PC-3 (cell line): Measurements from ENCODE around the gene DSG3. TPM values are rescaled to one million over a fixed set of nuclear protein-coding genes. Genes with fewer than 3 reads are reported as not detected.
A peak's percentile ranks its signal among the peaks of the same experiment; 100 is the strongest.

Experiments
- ATAC-seq: fragments of 200-7000 bp; cut with Tn5 transposase; 2 replicates; pipeline ENCODE4 v1.9.1; 2020; ENCODE audit warnings: mild to moderate bottlenecking, moderate library complexity
- BruUV-seq: library from RNA; stranded (reverse); fragments of 400-500 nt; replicated peaks from 2 replicates; lab custom pipeline; 2021; lab: Mats Ljungman, UMichigan
- CTCF ChIA-PET: fragments of 300-600 bp; sonication (Branson Sonifier 250); formaldehyde crosslinking; loops from one replicate; lab custom pipeline; 2022; ENCODE audit warnings: antibody characterized with exemption; lab: Charles Lee
- POLR2A ChIA-PET: fragments of 300-600 bp; sonication (Branson Sonifier 250); formaldehyde crosslinking; loops from one replicate; lab custom pipeline; 2022; ENCODE audit warnings: antibody characterized with exemption; ENCODE audit not compliant: unreplicated experiment; lab: Charles Lee
- DNase-seq: peaks from one replicate; pipeline ENCODE4 v3.0.0-alpha.2; 2015
- H2AFZ ChIP-seq: fragments of 300-600 bp; sonication (generic); 2 replicates; pipeline ENCODE4 v1.6.0; 2016; ENCODE audit warnings: antibody characterized with exemption, low read length
- H3F3A ChIP-seq: fragments of 300-600 bp; sonication (generic); one replicate; pipeline ENCODE4 v1.6.0; 2017; ENCODE audit warnings: antibody characterized with exemption, low read length, control low read depth, mild to moderate bottlenecking; ENCODE audit not compliant: unreplicated experiment
- H3K27ac ChIP-seq: fragments of 300-600 bp; sonication (generic); 2 replicates; pipeline ENCODE4 v1.5.1; 2016; ENCODE audit warnings: mild to moderate bottlenecking, low read length
- H3K27me3 ChIP-seq: fragments of 300-600 bp; sonication (generic); 2 replicates; pipeline ENCODE4 v1.6.1; 2016; ENCODE audit warnings: low read length, mixed read lengths
- H3K36me3 ChIP-seq: fragments of 300-600 bp; sonication (generic); 2 replicates; pipeline ENCODE4 v1.6.1; 2016; ENCODE audit warnings: low read depth, mixed run types, low read length, mixed read lengths
- H3K4me1 ChIP-seq: fragments of 300-600 bp; sonication (generic); 2 replicates; pipeline ENCODE4 v1.5.1; 2016; ENCODE audit warnings: low read length; ENCODE audit not compliant: insufficient read depth
- H3K4me2 ChIP-seq: fragments of 300-600 bp; sonication (generic); 2 replicates; pipeline ENCODE4 v1.6.0; 2016; ENCODE audit warnings: low read length
- H3K4me3 ChIP-seq: fragments of 300-600 bp; sonication (generic); 2 replicates; pipeline ENCODE4 v1.5.1; 2016; ENCODE audit warnings: mild to moderate bottlenecking, low read length, mixed read lengths
- H3K79me2 ChIP-seq: fragments of 300-600 bp; sonication (generic); 2 replicates; pipeline ENCODE4 v1.6.1; 2017; ENCODE audit warnings: low read length, mixed read lengths
- H3K9ac ChIP-seq: fragments of 300-600 bp; sonication (generic); 2 replicates; pipeline ENCODE4 v1.6.0; 2016; ENCODE audit warnings: mild to moderate bottlenecking, low read length
- H3K9me2 ChIP-seq: fragments of 300-600 bp; sonication (generic); replicated peaks from 2 replicates; pipeline ENCODE4 v1.6.1; 2016; ENCODE audit warnings: mixed run types, low read length, mixed read lengths
- H3K9me3 ChIP-seq: fragments of 300-600 bp; sonication (generic); 2 replicates; pipeline ENCODE4 v1.6.1; 2016; ENCODE audit warnings: low read length, mixed read lengths
- H4K20me1 ChIP-seq: fragments of 300-600 bp; sonication (generic); 2 replicates; pipeline ENCODE4 v1.6.1; 2016; ENCODE audit warnings: low read length, mixed read lengths
- CTCF ChIP-seq: fragments of 300-600 bp; sonication (generic); conservative IDR thresholded peaks from 2 replicates; pipeline ENCODE4 v1.5.1; 2017; ENCODE audit warnings: antibody characterized with exemption, low read depth, mild to moderate bottlenecking, low read length
- EZH2 ChIP-seq: fragments of 300-600 bp; sonication (generic); IDR thresholded peaks from one replicate; pipeline ENCODE4 v1.6.1; 2017; ENCODE audit warnings: antibody characterized with exemption, mild to moderate bottlenecking, low read length; ENCODE audit not compliant: unreplicated experiment
- EZH2phosphoT487 ChIP-seq: fragments of 300-600 bp; sonication (generic); IDR thresholded peaks from 2 replicates; pipeline ENCODE4 v1.6.1; 2018; ENCODE audit warnings: mild to moderate bottlenecking, antibody characterized with exemption, low read length, borderline replicate concordance
- intact Hi-C: fragments of 100-400 bp; cut with micrococcal nuclease; formaldehyde crosslinking; loops from 2 replicates; pipeline ENCODE4 v1.9.0; 2023
- total RNA-seq: library from RNA; depleted of rRNA; stranded (reverse); fragments of >200 nt; gene quantifications from 2 replicates; pipeline ENCODE4 v1.2.3, GENCODE V29; 2014

DSG3 gene
- total RNA-seq, 1 experiment from 2014 or later = not detected

- H3K9ac ChIP-seq = no peak overlapping the region
- no peak overlapping the region for H3K4me3 ChIP-seq
- no peaks in the 10 kb centered on the region for H3K9me3 ChIP-seq
- no peaks in the 10 kb centered on the region for H3K36me3 ChIP-seq
- ChIA-PET POLR2A (interaction anchor here (0.6 kb wide), 1 partner anchor 61 kb away, joined by 20 read pairs; no protein-coding TSS in a partner anchor), CTCF (no interaction called here)
- TF ChIP-seq EZH2 = no peak
- no peak for TF ChIP-seq EZH2phosphoT487
- TF ChIP-seq CTCF = no peak
- H3K27ac ChIP-seq = peak overlapping the region; percentile 91
- peaks cover 46% of the 10 kb centered on the region for H3K4me1 ChIP-seq
- no peaks in the 10 kb centered on the region for H4K20me1 ChIP-seq
- ATAC-seq = no peak
- no peak overlapping the region for H2AFZ ChIP-seq
- no peaks in the 10 kb centered on the region for H3F3A ChIP-seq
- DNase-seq = no peak
- H3K27me3 ChIP-seq = no peaks in the 10 kb centered on the region
- H3K4me2 ChIP-seq = peak overlapping the region; percentile 57
- no TSS peak for BruUV-seq
- no peaks in the 10 kb centered on the region for H3K79me2 ChIP-seq
- intact Hi-C loops = no loop called here
- H3K9me2 ChIP-seq = no peaks in the 10 kb centered on the region
Measured at GRCh38 chr18:31490833-31491232, 43.3 kb downstream of the DSG3 start.

GRCh38 chr18:31491586-31491985, 44.0 kb downstream of the DSG3 start:
- intact Hi-C loops = no loop called here
- ATAC-seq (no peak), DNase-seq (no peak)
- Histone ChIP-seq H3K4me1 (peaks cover 46% of the 10 kb centered on the region), H3K79me2 (no peaks in the 10 kb centered on the region), H3K4me3 (no peak overlapping the region), H3K9ac (no peak overlapping the region), H3K4me2 (0 out of 2 replicates have a peak overlapping the region, but pooled peaks have one; percentile 57), H3F3A (no peaks in the 10 kb centered on the region), H3K36me3 (no peaks in the 10 kb centered on the region), H2AFZ (no peak overlapping the region), H3K27ac (peak overlapping the region; percentile 91; the same call in 1 of the 2 replicates), H3K27me3 (no peaks in the 10 kb centered on the region), H4K20me1 (no peaks in the 10 kb centered on the region), H3K9me2 (no peaks in the 10 kb centered on the region), H3K9me3 (no peaks in the 10 kb centered on the region)
- ChIA-PET POLR2A (no interaction called here), CTCF (no interaction called here)
- no TSS peak for BruUV-seq
- TF ChIP-seq CTCF (no peak), EZH2 (no peak), EZH2phosphoT487 (no peak)

- H3F3A ChIP-seq = no peaks in the 10 kb centered on the region
- H3K27me3 ChIP-seq = no peaks in the 10 kb centered on the region
- H3K4me1 ChIP-seq = peaks cover 39% of the 10 kb centered on the region
- CTCF ChIA-PET = no interaction called here
- DNase-seq = no peak
- no peaks in the 10 kb centered on the region for H4K20me1 ChIP-seq
- H3K27ac ChIP-seq = no peak overlapping the region
- no peaks in the 10 kb centered on the region for H3K9me2 ChIP-seq
- no peak for ATAC-seq
- intact Hi-C loops = no loop called here
- no peak overlapping the region for H3K4me3 ChIP-seq
- H3K79me2 ChIP-seq = no peaks in the 10 kb centered on the region
- TF ChIP-seq EZH2 (no peak), CTCF (no peak), EZH2phosphoT487 (no peak)
- H3K9me3 ChIP-seq = no peaks in the 10 kb centered on the region
- H3K4me2 ChIP-seq = no peak overlapping the region
- no peak overlapping the region for H2AFZ ChIP-seq
- POLR2A ChIA-PET = no interaction called here
- H3K36me3 ChIP-seq = no peaks in the 10 kb centered on the region
- BruUV-seq = no TSS peak
- no peak overlapping the region for H3K9ac ChIP-seq
Measured at GRCh38 chr18:31492671-31493070, 45.1 kb downstream of the DSG3 start.
